H9 (cell line): Measurements from ENCODE around the gene HOXB1. TPM values are rescaled to one million over a fixed set of nuclear protein-coding genes. Genes with fewer than 3 reads are reported as not detected.

Source experiments
- DNase-seq: peaks from one replicate; pipeline ENCODE4 v3.0.0-alpha.2; 2017
- H2AFZ ChIP-seq: one replicate; pipeline ENCODE4 v1.6.1; 2013; ENCODE audit warnings: mild to moderate bottlenecking, low read length, control low read depth, moderate library complexity
- H2AK5ac ChIP-seq: 2 replicates; pipeline ENCODE4 v1.6.1; 2013; ENCODE audit warnings: low read length, control low read depth, mixed read lengths; ENCODE audit not compliant: insufficient read length
- H2BK120ac ChIP-seq: one replicate; pipeline ENCODE4 v1.6.1; 2013; ENCODE audit warnings: low read depth, mild to moderate bottlenecking, low read length, control low read depth, inconsistent platforms; ENCODE audit not compliant: poor library complexity, severe bottlenecking
- H2BK12ac ChIP-seq: 2 replicates; pipeline ENCODE4 v1.6.1; 2013; ENCODE audit warnings: low read length, control low read depth, mixed read lengths, low read depth; ENCODE audit not compliant: insufficient read length
- H2BK15ac ChIP-seq: 2 replicates; pipeline ENCODE4 v1.6.1; 2013; ENCODE audit warnings: low read depth, low read length, control low read depth
- H2BK20ac ChIP-seq: one replicate; pipeline ENCODE4 v1.6.1; 2013; ENCODE audit warnings: low read depth, mild to moderate bottlenecking, low read length, control low read depth, inconsistent platforms; ENCODE audit not compliant: poor library complexity, severe bottlenecking
- H2BK5ac ChIP-seq: 2 replicates; pipeline ENCODE4 v1.6.1; 2013; ENCODE audit warnings: low read length, control low read depth, mixed read lengths; ENCODE audit not compliant: insufficient read length
- H3K14ac ChIP-seq: 2 replicates; pipeline ENCODE4 v1.6.1; 2013; ENCODE audit warnings: low read length, control low read depth; ENCODE audit not compliant: insufficient read depth
- H3K18ac ChIP-seq: 2 replicates; pipeline ENCODE4 v1.6.1; 2013; ENCODE audit warnings: low read depth, mild to moderate bottlenecking, mixed read lengths, low read length, control low read depth; ENCODE audit not compliant: insufficient read length
- H3K23ac ChIP-seq: 2 replicates; pipeline ENCODE4 v1.6.1; 2013; ENCODE audit warnings: low read length, control low read depth, mixed read lengths, low read depth; ENCODE audit not compliant: insufficient read length
- H3K23me2 ChIP-seq: 2 replicates; pipeline ENCODE4 v1.6.1; 2013; ENCODE audit warnings: low read depth, mild to moderate bottlenecking, mixed read lengths, low read length, control low read depth; ENCODE audit not compliant: insufficient read length, poor library complexity, severe bottlenecking
- H3K27ac ChIP-seq: 2 replicates; pipeline ENCODE4 v1.5.1; 2013; ENCODE audit warnings: low read length, control low read depth, mixed read lengths, low read depth; ENCODE audit not compliant: insufficient read length
- H3K27me3 ChIP-seq: 2 replicates; pipeline ENCODE4 v1.6.1; 2013; ENCODE audit warnings: low read length, control low read depth, inconsistent platforms; ENCODE audit not compliant: insufficient read depth
- H3K4ac ChIP-seq: 2 replicates; pipeline ENCODE4 v1.6.1; 2013; ENCODE audit warnings: low read depth, mild to moderate bottlenecking, control low read depth, inconsistent platforms, low read length, moderate library complexity
- H3K4me1 ChIP-seq: 2 replicates; pipeline ENCODE4 v1.6.1; 2013; ENCODE audit warnings: low read length, control low read depth, inconsistent platforms; ENCODE audit not compliant: insufficient read depth
- H3K4me2 ChIP-seq: 2 replicates; pipeline ENCODE4 v1.6.1; 2013; ENCODE audit warnings: low read length, control low read depth, mixed read lengths; ENCODE audit not compliant: insufficient read length, insufficient read depth
- H3K56ac ChIP-seq: 2 replicates; pipeline ENCODE4 v1.6.1; 2013; ENCODE audit warnings: low read depth, mild to moderate bottlenecking, mixed read lengths, low read length, control low read depth; ENCODE audit not compliant: insufficient read length
- H3K79me1 ChIP-seq: 2 replicates; pipeline ENCODE4 v1.6.1; 2013; ENCODE audit warnings: low read depth, mild to moderate bottlenecking, moderate library complexity, low read length, control low read depth, inconsistent platforms; ENCODE audit not compliant: insufficient read depth, poor library complexity, severe bottlenecking
- H3K79me2 ChIP-seq: 2 replicates; pipeline ENCODE4 v1.6.1; 2013; ENCODE audit warnings: low read length, control low read depth, inconsistent platforms; ENCODE audit not compliant: insufficient read depth
- H3K9ac ChIP-seq: 2 replicates; pipeline ENCODE4 v1.6.1; 2013; ENCODE audit warnings: low read length, control low read depth, mixed read lengths; ENCODE audit not compliant: insufficient read length; ENCODE audit errors: extremely low read depth
- H3K9me3 ChIP-seq: one replicate; pipeline ENCODE4 v1.6.1; 2013; ENCODE audit warnings: low read depth, low read length, inconsistent platforms; ENCODE audit not compliant: control insufficient read depth
- H3T11ph ChIP-seq: one replicate; pipeline ENCODE4 v1.6.1; 2013; ENCODE audit warnings: mild to moderate bottlenecking, low read length, control low read depth, inconsistent platforms
- H4K20me1 ChIP-seq: one replicate; pipeline ENCODE4 v1.6.1; 2013; ENCODE audit not compliant: control insufficient read depth, insufficient read length, insufficient read depth
- H4K5ac ChIP-seq: 2 replicates; pipeline ENCODE4 v1.6.1; 2013; ENCODE audit warnings: low read depth, mild to moderate bottlenecking, mixed read lengths, low read length, control low read depth; ENCODE audit not compliant: insufficient read length
- H4K8ac ChIP-seq: replicated peaks from 2 replicates; pipeline ENCODE4 v1.6.1; 2013; ENCODE audit warnings: low read length, control low read depth, mixed read lengths, low read depth; ENCODE audit not compliant: insufficient read length
- H4K91ac ChIP-seq: 2 replicates; pipeline ENCODE4 v1.6.1; 2013; ENCODE audit warnings: low read depth, mild to moderate bottlenecking, moderate library complexity, mixed read lengths, low read length, control low read depth; ENCODE audit not compliant: insufficient read length
- H3K27ac Mint-ChIP-seq, 3 experiments: 2 replicates in 2 of 3; 3 replicates in 1 of 3; pipeline ENCODE4 v1.8.0; 2020 to 2021; ENCODE audit warnings: mixed read lengths in 3 of 3, mild to moderate bottlenecking in 1 of 3, moderate library complexity in 1 of 3
- H3K27me3 Mint-ChIP-seq: 2 replicates; pipeline ENCODE4 v1.8.0; 2021; ENCODE audit warnings: low read depth, mild to moderate bottlenecking, moderate library complexity, mixed read lengths
- H3K36me3 Mint-ChIP-seq, 3 experiments: 2 replicates in 2 of 3; 3 replicates in 1 of 3; pipeline ENCODE4 v1.8.0; 2020 to 2021; ENCODE audit warnings: low read depth in 3 of 3, mixed read lengths in 3 of 3; ENCODE audit not compliant: insufficient read depth in 1 of 3
- H3K4me1 Mint-ChIP-seq, 2 experiments: 2 replicates each; pipeline ENCODE4 v1.8.0; 2020; ENCODE audit warnings: mixed read lengths in 2 of 2
- H3K4me3 Mint-ChIP-seq, 2 experiments: 2 replicates in 1 of 2; 3 replicates in 1 of 2; pipeline ENCODE4 v1.8.0; 2020 to 2021; ENCODE audit warnings: mild to moderate bottlenecking in 2 of 2, mixed read lengths in 2 of 2, moderate library complexity in 1 of 2
- H3K9me3 Mint-ChIP-seq, 2 experiments: 2 replicates in 1 of 2; 3 replicates in 1 of 2; pipeline ENCODE4 v1.8.0; 2020; ENCODE audit warnings: mild to moderate bottlenecking in 2 of 2, mixed read lengths in 2 of 2, moderate library complexity in 1 of 2
- WGBS: extraction: QIAGEN DNeasy Blood & Tissue Kit; methylation state at CpG from one replicate; pipeline ENCODE4 v1.1.7; 2013; ENCODE audit warnings: missing lambda C conversion rate, low lambda C conversion rate, mixed read lengths; ENCODE audit not compliant: insufficient read length; ENCODE audit errors: extremely low coverage; 5-methylcytosine and 5-hydroxymethylcytosine counted together
- total RNA-seq: library from RNA; stranded (reverse); gene quantifications from 2 replicates; pipeline ENCODE4 v1.2.1, GENCODE V29; 2021
- TF ChIP-seq, protein P1 (sequence below): fragments of 200-600 bp; sonication (generic); conservative IDR thresholded peaks from 3 replicates; pipeline ENCODE4 v1.8.0; 2021; ENCODE audit warnings: antibody characterized with exemption, mild to moderate bottlenecking

Gene HOXB1
- total RNA-seq, 1 experiment from 2014 or later, result not detected

DNA sequence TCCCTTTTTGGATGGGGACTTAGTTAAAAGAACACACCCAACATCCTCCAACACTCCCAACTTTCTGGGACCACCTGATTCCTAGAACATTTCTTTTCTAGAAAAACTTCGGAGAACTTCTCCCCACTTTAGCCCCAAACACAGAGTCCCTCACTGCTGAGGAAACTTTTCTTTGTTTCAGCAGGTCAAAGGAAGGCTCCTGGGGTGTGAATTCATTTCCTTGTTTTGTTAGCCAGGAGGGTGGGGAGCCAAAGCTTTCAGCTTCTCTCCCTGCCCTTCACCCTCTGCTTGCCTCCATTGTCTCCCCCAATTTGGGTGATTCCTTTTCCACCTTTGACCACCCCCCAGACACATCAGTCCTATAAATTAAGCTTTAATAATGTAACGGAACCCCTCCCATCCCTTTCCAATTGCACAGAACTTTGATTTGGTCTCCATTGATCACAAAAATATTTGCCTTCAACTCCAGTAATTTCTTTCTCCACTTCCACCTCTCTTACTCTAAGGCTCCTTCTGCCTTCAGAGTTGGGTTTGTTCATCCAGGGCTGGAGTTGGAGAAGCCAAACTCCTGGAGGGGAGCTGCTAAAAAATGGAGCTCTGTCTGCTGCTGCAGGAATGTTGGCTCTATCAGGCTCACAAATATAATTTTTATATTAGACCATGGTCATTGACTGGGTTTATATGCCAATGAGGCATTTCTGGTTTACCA is 37.0 kb upstream of the HOXB1 start:
- H3K14ac ChIP-seq, result no peak overlapping the region
- H2AFZ ChIP-seq, result no peak overlapping the region
- Mint-ChIP-seq H3K27me3 (peaks cover 12% of the 10 kb centered on the region), H3K27ac (no peak overlapping the region), H3K4me1 (peaks cover 6 to 18% of the 10 kb centered on the region in 2 experiments), H3K9me3 (peaks cover 0 to 7% of the 10 kb centered on the region in 2 experiments; a peak in 2 of 5 replicates), H3K4me3 (no peak overlapping the region), H3K36me3 (no peaks in the 10 kb centered on the region; a peak in 1 of 7 replicates)
- H3K18ac ChIP-seq, result no peak overlapping the region
- peaks cover 2% of the 10 kb centered on the region; the same call in 1 of the 2 replicates for H3K4me1 ChIP-seq
- no peak overlapping the region for H4K91ac ChIP-seq
- H4K20me1 ChIP-seq, result peaks cover 4% of the 10 kb centered on the region
- peaks cover 99% of the 10 kb centered on the region for H3K27me3 ChIP-seq
- H3K4me2 ChIP-seq, result no peak overlapping the region
- H3K9ac ChIP-seq, result no peak overlapping the region
- no peak overlapping the region for H2BK120ac ChIP-seq
- WGBS, result no CpG with 5 or more reads among the region's 2 CpGs
- no peak overlapping the region for H2AK5ac ChIP-seq
- H3T11ph ChIP-seq, result no peak overlapping the region
- no peak overlapping the region for H2BK15ac ChIP-seq
- no peak for DNase-seq
- H2BK12ac ChIP-seq, result no peak overlapping the region
- no peak overlapping the region for H4K8ac ChIP-seq
- no peaks in the 10 kb centered on the region for H3K79me2 ChIP-seq
- no peaks in the 10 kb centered on the region for H3K23me2 ChIP-seq
- H4K5ac ChIP-seq, result no peak overlapping the region
- TF ChIP-seq, protein P1, sequence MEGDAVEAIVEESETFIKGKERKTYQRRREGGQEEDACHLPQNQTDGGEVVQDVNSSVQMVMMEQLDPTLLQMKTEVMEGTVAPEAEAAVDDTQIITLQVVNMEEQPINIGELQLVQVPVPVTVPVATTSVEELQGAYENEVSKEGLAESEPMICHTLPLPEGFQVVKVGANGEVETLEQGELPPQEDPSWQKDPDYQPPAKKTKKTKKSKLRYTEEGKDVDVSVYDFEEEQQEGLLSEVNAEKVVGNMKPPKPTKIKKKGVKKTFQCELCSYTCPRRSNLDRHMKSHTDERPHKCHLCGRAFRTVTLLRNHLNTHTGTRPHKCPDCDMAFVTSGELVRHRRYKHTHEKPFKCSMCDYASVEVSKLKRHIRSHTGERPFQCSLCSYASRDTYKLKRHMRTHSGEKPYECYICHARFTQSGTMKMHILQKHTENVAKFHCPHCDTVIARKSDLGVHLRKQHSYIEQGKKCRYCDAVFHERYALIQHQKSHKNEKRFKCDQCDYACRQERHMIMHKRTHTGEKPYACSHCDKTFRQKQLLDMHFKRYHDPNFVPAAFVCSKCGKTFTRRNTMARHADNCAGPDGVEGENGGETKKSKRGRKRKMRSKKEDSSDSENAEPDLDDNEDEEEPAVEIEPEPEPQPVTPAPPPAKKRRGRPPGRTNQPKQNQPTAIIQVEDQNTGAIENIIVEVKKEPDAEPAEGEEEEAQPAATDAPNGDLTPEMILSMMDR, result no peak
- H3K27ac ChIP-seq, result no peak overlapping the region
- no peaks in the 10 kb centered on the region for H3K9me3 ChIP-seq
- H3K56ac ChIP-seq, result no peak overlapping the region
- H3K4ac ChIP-seq, result no peak overlapping the region
- H3K23ac ChIP-seq, result no peak overlapping the region
- H2BK5ac ChIP-seq, result no peak overlapping the region
- H2BK20ac ChIP-seq, result no peak overlapping the region
- no peaks in the 10 kb centered on the region for H3K79me1 ChIP-seq
